AG04450 (cell line): Measurements from ENCODE around the gene KCNG3. TPM values are rescaled to one million over a fixed set of nuclear protein-coding genes. Genes with fewer than 3 reads are reported as not detected.

Experiments used
- CTCF ChIA-PET: fragments of 300-600, 350-600 bp; formaldehyde crosslinking; extraction: SDS; loops from one replicate; lab custom pipeline; 2022; ENCODE audit warnings: antibody characterized with exemption, inconsistent platforms; lab: Charles Lee
- POLR2A ChIA-PET: fragments of 350-600 bp; formaldehyde crosslinking; extraction: SDS; loops from one replicate; lab custom pipeline; 2021; ENCODE audit warnings: antibody characterized with exemption, inconsistent platforms; lab: Yijun Ruan, JAX
- DNase-seq: peaks from one replicate; pipeline ENCODE4 v3.0.0-alpha.2; 2011; ENCODE audit warnings: low read depth, low spot score
- H3K27ac ChIP-seq: one replicate; pipeline ENCODE4 v1.5.1; 2012; ENCODE audit warnings: low read depth, low read length, control low read depth
- H3K27me3 ChIP-seq: one replicate; pipeline ENCODE4 v1.6.0; 2012; ENCODE audit warnings: low read length; ENCODE audit not compliant: control insufficient read depth, insufficient read depth
- H3K4me3 ChIP-seq: 2 replicates; pipeline ENCODE4 v1.5.1; 2011; ENCODE audit warnings: mild to moderate bottlenecking, low read depth, low read length, control low read depth
- H3K9me3 ChIP-seq: 2 replicates; pipeline ENCODE4 v1.5.1; 2012; ENCODE audit warnings: low read length; ENCODE audit not compliant: control insufficient read depth, insufficient read depth
- polyA plus RNA-seq: library from polyadenylated mRNA; depleted of rRNA; stranded (reverse); fragments of >200 nt; gene quantifications from 2 replicates; pipeline ENCODE4 v1.2.3, GENCODE V29; 2011
- TF ChIP-seq, protein P1 (sequence below): IDR thresholded peaks from 2 replicates; pipeline ENCODE4 v1.5.1; 2011; ENCODE audit warnings: low read depth, low read length, control low read depth, inconsistent platforms

The KCNG3 gene
- polyA plus RNA-seq, 1 experiment = not detected

DNA sequence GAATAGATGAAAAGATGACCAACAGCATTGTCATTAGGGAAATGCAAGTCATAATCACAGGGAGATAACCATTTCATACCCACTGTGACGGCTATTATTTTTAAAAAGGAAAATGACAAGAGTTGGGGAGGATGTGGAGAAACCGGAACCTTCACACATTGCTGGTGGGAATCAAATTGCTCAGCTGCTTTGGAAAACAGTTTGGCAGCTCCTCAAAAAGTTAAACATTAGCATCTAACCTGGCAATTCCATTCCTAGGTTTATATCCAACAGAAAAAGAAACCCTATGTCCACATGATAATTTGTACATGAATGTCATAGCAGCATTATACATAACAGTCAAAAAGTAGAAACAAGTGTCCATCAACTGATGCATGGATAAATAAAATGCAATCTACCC lies 58.2 kb downstream of the KCNG3 start:
- H3K27me3 ChIP-seq = peaks cover 11% of the 10 kb centered on the region
- ChIA-PET POLR2A (no interaction called here), CTCF (no interaction called here)
- no peaks in the 10 kb centered on the region for H3K9me3 ChIP-seq
- H3K4me3 ChIP-seq = no peak overlapping the region
- no peak for DNase-seq
- H3K27ac ChIP-seq = no peak overlapping the region
- TF ChIP-seq, protein P1, sequence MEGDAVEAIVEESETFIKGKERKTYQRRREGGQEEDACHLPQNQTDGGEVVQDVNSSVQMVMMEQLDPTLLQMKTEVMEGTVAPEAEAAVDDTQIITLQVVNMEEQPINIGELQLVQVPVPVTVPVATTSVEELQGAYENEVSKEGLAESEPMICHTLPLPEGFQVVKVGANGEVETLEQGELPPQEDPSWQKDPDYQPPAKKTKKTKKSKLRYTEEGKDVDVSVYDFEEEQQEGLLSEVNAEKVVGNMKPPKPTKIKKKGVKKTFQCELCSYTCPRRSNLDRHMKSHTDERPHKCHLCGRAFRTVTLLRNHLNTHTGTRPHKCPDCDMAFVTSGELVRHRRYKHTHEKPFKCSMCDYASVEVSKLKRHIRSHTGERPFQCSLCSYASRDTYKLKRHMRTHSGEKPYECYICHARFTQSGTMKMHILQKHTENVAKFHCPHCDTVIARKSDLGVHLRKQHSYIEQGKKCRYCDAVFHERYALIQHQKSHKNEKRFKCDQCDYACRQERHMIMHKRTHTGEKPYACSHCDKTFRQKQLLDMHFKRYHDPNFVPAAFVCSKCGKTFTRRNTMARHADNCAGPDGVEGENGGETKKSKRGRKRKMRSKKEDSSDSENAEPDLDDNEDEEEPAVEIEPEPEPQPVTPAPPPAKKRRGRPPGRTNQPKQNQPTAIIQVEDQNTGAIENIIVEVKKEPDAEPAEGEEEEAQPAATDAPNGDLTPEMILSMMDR = no peak

DNA sequence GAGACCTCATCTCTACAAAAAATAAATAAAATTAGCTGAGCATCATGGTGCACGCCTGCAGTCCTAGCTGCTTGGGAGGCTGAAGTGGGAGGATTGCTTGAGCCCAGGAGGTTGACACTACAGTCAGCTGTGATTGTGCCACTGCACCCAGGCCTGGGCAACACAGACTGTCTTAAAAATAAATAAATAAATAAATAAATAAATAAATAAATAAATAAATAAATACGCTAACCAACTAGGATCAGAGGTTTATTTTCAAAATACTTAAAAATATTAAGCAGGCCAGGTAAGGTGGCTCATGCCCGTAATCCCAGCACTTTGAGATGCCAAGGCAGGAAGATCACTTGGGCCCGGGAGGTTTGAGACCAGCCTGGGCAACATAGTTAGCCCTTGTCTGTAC lies 63.6 kb downstream of the KCNG3 start:
- TF ChIP-seq, protein P1 = no peak
- H3K27ac ChIP-seq = no peak overlapping the region
- POLR2A ChIA-PET = no interaction called here
- no peak overlapping the region for H3K4me3 ChIP-seq
- H3K9me3 ChIP-seq = no peaks in the 10 kb centered on the region
- CTCF ChIA-PET = interaction anchor here (0.6 to 1.2 kb wide), 2 partner anchors 26 to 39 kb away, joined by 3 to 4 read pairs; no protein-coding TSS in a partner anchor
- DNase-seq = no peak
- H3K27me3 ChIP-seq = peaks cover 3% of the 10 kb centered on the region

DNA sequence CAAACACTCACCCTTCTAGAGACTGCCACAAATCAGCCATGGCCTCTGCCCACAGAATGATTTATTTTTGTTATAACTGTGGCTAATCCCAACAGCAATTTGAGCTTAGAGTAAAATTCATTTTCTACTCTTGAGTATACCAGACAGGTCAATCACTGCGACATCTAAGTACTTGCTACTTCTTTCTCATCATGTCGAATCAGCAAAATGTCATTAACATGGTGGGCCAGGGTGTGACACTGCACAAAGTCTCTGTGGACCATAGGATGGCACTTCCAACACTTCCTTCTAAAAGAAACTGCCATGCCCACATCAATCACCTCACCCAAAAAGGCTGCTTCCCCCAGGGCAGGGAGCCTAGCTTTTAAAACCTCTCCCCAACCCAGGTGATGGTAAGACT lies 64.4 kb downstream of the KCNG3 start:
- H3K9me3 ChIP-seq = no peaks in the 10 kb centered on the region
- no peak for DNase-seq
- ChIA-PET CTCF (no interaction called here), POLR2A (no interaction called here)
- no peak overlapping the region for H3K27ac ChIP-seq
- TF ChIP-seq, protein P1 = no peak
- H3K4me3 ChIP-seq = no peak overlapping the region
- H3K27me3 ChIP-seq = peaks cover 3% of the 10 kb centered on the region

DNA sequence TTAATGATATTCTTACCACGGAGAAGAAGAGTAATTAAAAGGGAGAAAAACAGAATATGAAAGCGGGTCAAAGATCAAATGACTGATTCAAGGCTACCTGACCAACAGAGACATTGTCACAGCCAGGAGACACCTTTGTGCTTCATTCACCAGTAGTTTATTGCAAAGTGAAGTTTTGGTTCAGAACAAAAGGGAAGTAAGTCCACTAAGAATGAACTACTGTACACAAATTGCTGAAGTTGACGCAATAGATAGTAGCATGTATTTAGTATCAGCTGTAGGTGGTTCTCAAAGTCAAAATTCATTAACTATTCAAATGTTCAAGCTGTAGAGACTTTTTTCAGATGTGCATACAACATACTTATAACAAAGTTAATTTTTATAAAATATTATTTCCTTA lies 68.1 kb downstream of the KCNG3 start:
- POLR2A ChIA-PET = no interaction called here
- no peaks in the 10 kb centered on the region for H3K9me3 ChIP-seq
- H3K27me3 ChIP-seq = no peaks in the 10 kb centered on the region
- H3K4me3 ChIP-seq = no peak overlapping the region
- CTCF ChIA-PET = no interaction called here
- DNase-seq = no peak
- TF ChIP-seq, protein P1 = no peak
- no peak overlapping the region for H3K27ac ChIP-seq

DNA sequence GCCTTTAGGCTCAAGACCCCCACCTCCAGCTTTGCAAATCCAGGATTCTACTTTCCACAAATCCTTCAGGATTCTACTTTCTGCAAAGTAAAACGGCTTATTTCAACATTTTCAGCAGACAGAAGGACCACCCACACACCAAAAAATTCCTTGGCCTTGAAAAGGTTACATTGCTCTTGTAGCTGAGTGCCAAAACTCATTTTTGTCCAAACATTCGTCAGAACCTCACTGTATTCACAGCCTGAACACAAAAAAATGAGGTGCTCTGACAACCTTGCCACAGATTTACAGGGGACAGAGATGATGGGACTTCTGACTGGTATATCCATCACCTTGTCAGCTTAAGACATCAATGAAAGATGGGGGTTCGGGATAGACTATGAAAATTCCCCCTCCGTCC lies 69.7 kb downstream of the KCNG3 start:
- Histone ChIP-seq H3K27me3 (no peaks in the 10 kb centered on the region), H3K4me3 (no peak overlapping the region), H3K27ac (no peak overlapping the region), H3K9me3 (no peaks in the 10 kb centered on the region)
- TF ChIP-seq, protein P1 = no peak
- CTCF ChIA-PET = no interaction called here
- POLR2A ChIA-PET = no interaction called here
- peak; percentile 47 for DNase-seq
